Measurements from ENCODE around the gene ERBB4. TPM values are rescaled to one million over a fixed set of nuclear protein-coding genes. Genes with fewer than 3 reads are reported as not detected.

The ERBB4 gene
- total and polyA plus RNA-seq, 7 donors = 0.07 to 7.5 (median 2.0) TPM

DNA sequence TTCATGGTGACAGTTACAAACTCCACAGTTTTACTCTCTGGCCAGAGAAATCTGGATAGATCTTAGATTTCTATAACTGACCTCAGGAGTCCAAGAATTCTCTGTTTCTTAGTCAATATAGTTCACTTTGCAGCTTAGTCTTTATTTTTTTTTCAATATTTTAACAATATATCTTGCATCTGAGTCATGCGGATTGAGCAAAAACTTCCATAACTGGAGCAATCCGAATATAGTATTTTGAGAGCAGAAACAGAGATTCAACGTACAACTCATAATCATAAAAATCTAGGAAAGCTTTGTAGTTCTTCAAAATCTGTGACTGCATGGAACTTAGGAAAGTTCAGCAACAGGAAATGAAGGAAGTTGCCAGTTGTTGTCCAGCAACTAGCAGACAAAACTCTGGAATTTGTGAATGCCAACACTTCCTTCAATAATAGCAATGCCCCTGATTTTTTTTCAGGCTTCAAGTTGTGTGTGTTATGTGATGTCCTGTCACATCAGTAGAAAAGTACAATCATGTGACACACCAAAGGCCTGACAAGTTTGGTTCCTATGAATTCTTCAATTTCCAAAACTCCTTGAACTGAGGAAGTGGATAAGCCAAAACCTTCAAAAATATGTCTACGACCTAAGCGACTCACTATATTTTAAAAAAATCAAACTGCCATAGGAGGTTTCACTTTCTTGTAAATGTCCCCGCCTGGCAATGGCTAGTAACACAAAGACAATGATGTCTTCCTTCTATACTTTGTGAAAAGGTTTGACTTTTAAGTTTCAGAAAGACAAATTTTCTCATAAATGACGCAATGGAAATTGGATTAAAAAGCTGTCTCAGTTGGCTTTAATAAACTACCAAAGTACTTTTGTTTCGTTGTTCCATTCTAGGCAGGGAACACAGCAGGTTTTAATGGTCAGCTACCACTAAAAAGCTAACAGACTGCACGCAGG lies 510.6 kb downstream of the ERBB4 start:
- 72 to 75% (median 74%) methylated on average over 9 of the region's 9 CpGs for WGBS, 3 donors
- Histone ChIP-seq H3K27me3 (ENCODE audit: insufficient read depth in 3 of 3, low read length in 2 of 3) (no peaks in the 10 kb centered on the region), H3K4me1 (peaks cover 9% of the 10 kb centered on the region), H3K9me3 (no peaks in the 10 kb centered on the region), H3K27ac (no peak overlapping the region), H3K36me3 (ENCODE audit: insufficient read depth in 1 of 2, low read depth in 1 of 2) (no peaks in the 10 kb centered on the region), H3K4me3 (no peak overlapping the region)
- TF ChIP-seq, protein P1, sequence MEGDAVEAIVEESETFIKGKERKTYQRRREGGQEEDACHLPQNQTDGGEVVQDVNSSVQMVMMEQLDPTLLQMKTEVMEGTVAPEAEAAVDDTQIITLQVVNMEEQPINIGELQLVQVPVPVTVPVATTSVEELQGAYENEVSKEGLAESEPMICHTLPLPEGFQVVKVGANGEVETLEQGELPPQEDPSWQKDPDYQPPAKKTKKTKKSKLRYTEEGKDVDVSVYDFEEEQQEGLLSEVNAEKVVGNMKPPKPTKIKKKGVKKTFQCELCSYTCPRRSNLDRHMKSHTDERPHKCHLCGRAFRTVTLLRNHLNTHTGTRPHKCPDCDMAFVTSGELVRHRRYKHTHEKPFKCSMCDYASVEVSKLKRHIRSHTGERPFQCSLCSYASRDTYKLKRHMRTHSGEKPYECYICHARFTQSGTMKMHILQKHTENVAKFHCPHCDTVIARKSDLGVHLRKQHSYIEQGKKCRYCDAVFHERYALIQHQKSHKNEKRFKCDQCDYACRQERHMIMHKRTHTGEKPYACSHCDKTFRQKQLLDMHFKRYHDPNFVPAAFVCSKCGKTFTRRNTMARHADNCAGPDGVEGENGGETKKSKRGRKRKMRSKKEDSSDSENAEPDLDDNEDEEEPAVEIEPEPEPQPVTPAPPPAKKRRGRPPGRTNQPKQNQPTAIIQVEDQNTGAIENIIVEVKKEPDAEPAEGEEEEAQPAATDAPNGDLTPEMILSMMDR (IDR thresholded peaks at IDR 0.05) = no peak
- no peak for DNase-seq
- intact Hi-C loops (cut with DNase I) = no loop called here
- no peak for ATAC-seq

DNA sequence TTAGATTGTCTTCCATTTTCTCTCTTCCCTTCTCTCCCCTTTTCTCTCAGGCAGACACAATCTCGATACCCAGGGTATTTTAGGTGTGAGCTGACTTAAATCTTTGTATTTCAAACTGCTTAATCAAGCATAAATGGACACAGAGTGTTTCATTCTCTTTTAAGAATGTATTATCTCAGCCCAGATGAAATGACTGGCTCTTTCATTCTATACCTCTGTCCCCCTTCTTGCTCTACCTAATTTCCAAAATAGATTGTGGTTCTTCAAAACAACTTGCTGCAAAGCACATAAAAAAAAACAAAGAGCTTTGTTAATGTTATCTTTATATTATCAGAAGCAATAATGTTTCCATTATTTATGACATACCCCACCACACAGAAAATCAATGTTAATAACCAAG lies 514.6 kb downstream of the ERBB4 start:
- Histone ChIP-seq H3K4me3 (no peak overlapping the region), H3K36me3 (ENCODE audit: insufficient read depth in 1 of 2, low read depth in 1 of 2) (no peaks in the 10 kb centered on the region), H3K27ac (no peak overlapping the region), H3K9me3 (no peaks in the 10 kb centered on the region), H3K27me3 (ENCODE audit: insufficient read depth in 3 of 3, low read length in 2 of 3) (no peaks in the 10 kb centered on the region), H3K4me1 (no peaks in the 10 kb centered on the region)
- no peak for ATAC-seq
- WGBS, 3 donors = 76 to 91% (median 88%) methylated on average over 1 of the region's 1 CpG
- intact Hi-C loops (cut with DNase I) = no loop called here
- no peak for DNase-seq
- TF ChIP-seq, protein P1 (IDR thresholded peaks at IDR 0.05) = no peak

DNA sequence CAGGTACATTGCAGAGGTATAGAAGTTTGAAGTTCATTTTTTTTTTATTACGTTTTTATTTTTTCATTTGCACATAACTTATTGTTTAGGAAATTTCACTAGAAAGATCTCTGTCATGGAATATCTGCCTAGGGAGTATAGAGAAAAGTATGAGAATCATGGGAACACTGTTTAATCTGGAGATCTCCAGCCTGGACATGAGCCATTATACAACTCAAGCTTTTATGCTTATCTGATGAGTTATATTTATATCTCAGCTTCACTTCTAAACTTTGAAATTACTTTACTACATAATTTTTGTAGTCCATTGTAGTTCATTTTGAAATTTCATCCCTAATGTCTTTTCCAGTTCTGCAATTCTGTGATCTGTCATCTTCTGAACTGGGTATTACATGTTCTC lies 515.6 kb downstream of the ERBB4 start:
- intact Hi-C loops (cut with DNase I) = no loop called here
- whole genome bisulfite sequencing, 3 donors = 80 to 90% (median 81%) methylated on average over 1 of the region's 1 CpG

DNA sequence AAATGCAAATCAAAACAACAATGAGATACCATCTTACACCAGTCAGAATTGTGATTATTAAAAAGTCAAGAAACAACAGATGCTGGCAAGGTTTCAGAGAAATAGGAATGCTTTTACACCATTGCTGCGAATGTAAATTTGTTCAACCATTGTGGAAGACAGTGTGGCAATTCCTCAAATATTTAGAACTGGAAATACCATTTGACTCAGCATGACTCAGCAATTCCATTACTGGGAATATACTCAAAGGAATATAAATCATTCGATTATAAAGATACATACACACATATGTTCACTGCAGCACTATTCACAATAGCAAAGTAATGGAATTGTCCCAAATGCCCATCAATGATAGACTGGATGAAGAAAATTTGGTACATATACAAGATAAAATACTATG lies 516.7 kb downstream of the ERBB4 start:
- Histone ChIP-seq H3K27ac (no peak overlapping the region), H3K36me3 (ENCODE audit: insufficient read depth in 1 of 2, low read depth in 1 of 2) (no peaks in the 10 kb centered on the region), H3K4me3 (no peak overlapping the region), H3K4me1 (no peaks in the 10 kb centered on the region), H3K27me3 (ENCODE audit: insufficient read depth in 3 of 3, low read length in 2 of 3) (no peaks in the 10 kb centered on the region), H3K9me3 (no peaks in the 10 kb centered on the region)
- DNase-seq = no peak
- no peak for ATAC-seq
- intact Hi-C loops (cut with DNase I) = no loop called here
- 88 to 93% (median 90%) methylated on average over 2 of the region's 2 CpGs for WGBS, 3 donors
- TF ChIP-seq, protein P1 (IDR thresholded peaks at IDR 0.05) = no peak

More for the DNA sequence above, 515.6 kb downstream of the ERBB4 start:
- Histone ChIP-seq H3K4me3 (no peak overlapping the region), H3K9me3 (no peaks in the 10 kb centered on the region), H3K27me3 (ENCODE audit: insufficient read depth in 3 of 3, low read length in 2 of 3) (no peaks in the 10 kb centered on the region), H3K27ac (no peak overlapping the region), H3K36me3 (ENCODE audit: insufficient read depth in 1 of 2, low read depth in 1 of 2) (no peaks in the 10 kb centered on the region), H3K4me1 (no peaks in the 10 kb centered on the region)
- TF ChIP-seq, protein P1 (IDR thresholded peaks at IDR 0.05) = no peak
- ATAC-seq (no peak), DNase-seq (no peak)
